Type B pancreatic cell (in vitro differentiated cells): ENCODE results near the gene MRPS6. TPM values are rescaled to one million over a fixed set of nuclear protein-coding genes. Genes with fewer than 3 reads are reported as not detected.
A peak's percentile ranks its signal among the peaks of the same experiment; 100 is the strongest.

Experiments used
- DNase-seq: peaks from one replicate; pipeline ENCODE4 v3.0.0; 2021; ENCODE audit warnings: mixed read lengths; ENCODE audit not compliant: unreplicated experiment; ENCODE audit errors: extremely low spot score
- H3K27ac Mint-ChIP-seq: 2 replicates; pipeline ENCODE4 v1.8.0; 2021; ENCODE audit warnings: mild to moderate bottlenecking, mixed read lengths
- H3K27me3 Mint-ChIP-seq: 2 replicates; pipeline ENCODE4 v1.8.0; 2021; ENCODE audit warnings: mixed read lengths
- H3K36me3 Mint-ChIP-seq: 2 replicates; pipeline ENCODE4 v1.8.0; 2021; ENCODE audit warnings: mixed read lengths
- H3K4me1 Mint-ChIP-seq: one replicate; pipeline ENCODE4 v1.8.0; 2021; ENCODE audit warnings: mixed read lengths; ENCODE audit not compliant: unreplicated experiment
- H3K4me3 Mint-ChIP-seq: 2 replicates; pipeline ENCODE4 v1.8.0; 2021; ENCODE audit warnings: mild to moderate bottlenecking, mixed read lengths
- H3K9me3 Mint-ChIP-seq: 2 replicates; pipeline ENCODE4 v1.8.0; 2021; ENCODE audit warnings: mixed read lengths
- CTCF ChIP-seq: fragments of 200-600 bp; sonication (generic); conservative IDR thresholded peaks from 2 replicates; pipeline ENCODE4 v1.5.0; 2021; ENCODE audit warnings: antibody characterized with exemption, mild to moderate bottlenecking
- total RNA-seq: library from RNA; stranded (reverse); gene quantifications from 2 replicates; pipeline ENCODE4 v1.2.1, GENCODE V29; 2021; ENCODE audit warnings: low replicate concordance

The MRPS6 gene
- total RNA-seq, 1 donor from 2014 or later: 74.8 TPM

- no peak for TF ChIP-seq CTCF
- no peak overlapping the region for H3K27ac Mint-ChIP-seq
- no peaks in the 10 kb centered on the region for H3K9me3 Mint-ChIP-seq
- DNase-seq: no peak
- H3K4me3 Mint-ChIP-seq: no peak overlapping the region
- no peaks in the 10 kb centered on the region for H3K27me3 Mint-ChIP-seq
- H3K4me1 Mint-ChIP-seq: peaks cover 16% of the 10 kb centered on the region
- H3K36me3 Mint-ChIP-seq: peaks cover 17% of the 10 kb centered on the region
Measured at GRCh38 chr21:34086887-34087306, 13.5 kb downstream of the MRPS6 start.

GRCh38 chr21:34088752-34089151 is 15.4 kb downstream of the MRPS6 start:
- no peak overlapping the region for H3K27ac Mint-ChIP-seq
- H3K36me3 Mint-ChIP-seq: peaks cover 10% of the 10 kb centered on the region
- H3K4me3 Mint-ChIP-seq: no peak overlapping the region
- peaks cover 13% of the 10 kb centered on the region for H3K4me1 Mint-ChIP-seq
- no peak for TF ChIP-seq CTCF
- DNase-seq: no peak
- no peaks in the 10 kb centered on the region for H3K27me3 Mint-ChIP-seq
- no peaks in the 10 kb centered on the region for H3K9me3 Mint-ChIP-seq

- H3K27me3 Mint-ChIP-seq: no peaks in the 10 kb centered on the region
Measured at GRCh38 chr21:34091032-34091431, 17.7 kb downstream of the MRPS6 start.

GRCh38 chr21:34091607-34092006 is 18.2 kb downstream of the MRPS6 start:
- no peak for DNase-seq
- Mint-ChIP-seq H3K27me3 (no peaks in the 10 kb centered on the region), H3K36me3 (peaks cover 16% of the 10 kb centered on the region), H3K4me3 (no peak overlapping the region), H3K4me1 (peaks cover 16% of the 10 kb centered on the region), H3K9me3 (no peaks in the 10 kb centered on the region), H3K27ac (no peak overlapping the region)
- peak; percentile 71 for TF ChIP-seq CTCF

More at GRCh38 chr21:34091032-34091431, 17.7 kb downstream of the MRPS6 start:
- no peak overlapping the region for H3K4me3 Mint-ChIP-seq
- peaks cover 16% of the 10 kb centered on the region for H3K4me1 Mint-ChIP-seq
- TF ChIP-seq CTCF: no peak
- no peak overlapping the region for H3K27ac Mint-ChIP-seq
- H3K36me3 Mint-ChIP-seq: peaks cover 15% of the 10 kb centered on the region
- DNase-seq: no peak
- H3K9me3 Mint-ChIP-seq: no peaks in the 10 kb centered on the region

- H3K36me3 Mint-ChIP-seq: peaks cover 23% of the 10 kb centered on the region
- peaks cover 16% of the 10 kb centered on the region for H3K4me1 Mint-ChIP-seq
- no peaks in the 10 kb centered on the region for H3K27me3 Mint-ChIP-seq
- TF ChIP-seq CTCF: no peak
- DNase-seq: no peak
- H3K27ac Mint-ChIP-seq: no peak overlapping the region
- no peaks in the 10 kb centered on the region for H3K9me3 Mint-ChIP-seq
- no peak overlapping the region for H3K4me3 Mint-ChIP-seq
Measured at GRCh38 chr21:34092262-34092921, 19.0 kb downstream of the MRPS6 start.

- no peak overlapping the region for H3K27ac Mint-ChIP-seq
- no peaks in the 10 kb centered on the region for H3K9me3 Mint-ChIP-seq
- TF ChIP-seq CTCF: no peak
- no peak overlapping the region for H3K4me3 Mint-ChIP-seq
- H3K27me3 Mint-ChIP-seq: no peaks in the 10 kb centered on the region
- DNase-seq: no peak
- peaks cover 16% of the 10 kb centered on the region for H3K4me1 Mint-ChIP-seq
- peaks cover 30% of the 10 kb centered on the region for H3K36me3 Mint-ChIP-seq
Measured at GRCh38 chr21:34093083-34093482, 19.7 kb downstream of the MRPS6 start.
